ENCODE measurements around the gene KCNQ1.

DNA sequence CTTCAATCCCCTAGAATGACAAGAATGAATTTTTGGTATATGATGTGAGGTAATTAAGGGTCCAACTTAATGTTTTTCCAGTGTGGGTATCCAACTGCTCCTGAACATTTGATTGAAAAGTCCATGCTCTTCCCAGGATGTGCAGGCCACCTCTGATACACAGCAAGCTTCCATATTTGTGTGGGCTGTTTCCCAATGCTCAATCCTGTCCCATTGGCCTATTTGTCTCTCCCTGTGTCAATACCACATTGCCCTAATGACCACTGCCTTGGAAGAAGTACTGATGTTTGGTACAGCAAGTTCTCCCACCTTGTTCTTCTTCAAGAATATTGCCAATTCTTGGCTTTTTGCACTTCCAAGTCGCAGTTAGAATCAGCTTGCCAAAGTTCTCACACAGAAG lies 212.1 kb downstream of the KCNQ1 start:
- TF ChIP-seq, protein P1, sequence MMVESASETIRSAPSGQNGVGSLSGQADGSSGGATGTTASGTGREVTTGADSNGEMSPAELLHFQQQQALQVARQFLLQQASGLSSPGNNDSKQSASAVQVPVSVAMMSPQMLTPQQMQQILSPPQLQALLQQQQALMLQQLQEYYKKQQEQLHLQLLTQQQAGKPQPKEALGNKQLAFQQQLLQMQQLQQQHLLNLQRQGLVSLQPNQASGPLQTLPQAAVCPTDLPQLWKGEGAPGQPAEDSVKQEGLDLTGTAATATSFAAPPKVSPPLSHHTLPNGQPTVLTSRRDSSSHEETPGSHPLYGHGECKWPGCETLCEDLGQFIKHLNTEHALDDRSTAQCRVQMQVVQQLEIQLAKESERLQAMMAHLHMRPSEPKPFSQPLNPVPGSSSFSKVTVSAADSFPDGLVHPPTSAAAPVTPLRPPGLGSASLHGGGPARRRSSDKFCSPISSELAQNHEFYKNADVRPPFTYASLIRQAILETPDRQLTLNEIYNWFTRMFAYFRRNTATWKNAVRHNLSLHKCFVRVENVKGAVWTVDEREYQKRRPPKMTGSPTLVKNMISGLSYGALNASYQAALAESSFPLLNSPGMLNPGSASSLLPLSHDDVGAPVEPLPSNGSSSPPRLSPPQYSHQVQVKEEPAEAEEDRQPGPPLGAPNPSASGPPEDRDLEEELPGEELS (CRISPR knock-in tag; IDR thresholded peaks at IDR 0.05): no peak
- TF ChIP-seq, protein P2, sequence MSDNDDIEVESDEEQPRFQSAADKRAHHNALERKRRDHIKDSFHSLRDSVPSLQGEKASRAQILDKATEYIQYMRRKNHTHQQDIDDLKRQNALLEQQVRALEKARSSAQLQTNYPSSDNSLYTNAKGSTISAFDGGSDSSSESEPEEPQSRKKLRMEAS (IDR thresholded peaks at IDR 0.05): no peak
- TF ChIP-seq JUN (CRISPR knock-in tag; IDR thresholded peaks at IDR 0.05) (no peak), KLF12 (CRISPR knock-in tag; IDR thresholded peaks at IDR 0.05; ENCODE audit: borderline replicate concordance) (no peak), ZSCAN20 (CRISPR knock-in tag; IDR thresholded peaks at IDR 0.05; ENCODE audit: borderline replicate concordance) (no peak), JUND (CRISPR knock-in tag; IDR thresholded peaks at IDR 0.05) (no peak), ZNF660 (CRISPR knock-in tag; IDR thresholded peaks at IDR 0.05; ENCODE audit: borderline replicate concordance, low read depth) (no peak)
- TF ChIP-seq, protein P3, sequence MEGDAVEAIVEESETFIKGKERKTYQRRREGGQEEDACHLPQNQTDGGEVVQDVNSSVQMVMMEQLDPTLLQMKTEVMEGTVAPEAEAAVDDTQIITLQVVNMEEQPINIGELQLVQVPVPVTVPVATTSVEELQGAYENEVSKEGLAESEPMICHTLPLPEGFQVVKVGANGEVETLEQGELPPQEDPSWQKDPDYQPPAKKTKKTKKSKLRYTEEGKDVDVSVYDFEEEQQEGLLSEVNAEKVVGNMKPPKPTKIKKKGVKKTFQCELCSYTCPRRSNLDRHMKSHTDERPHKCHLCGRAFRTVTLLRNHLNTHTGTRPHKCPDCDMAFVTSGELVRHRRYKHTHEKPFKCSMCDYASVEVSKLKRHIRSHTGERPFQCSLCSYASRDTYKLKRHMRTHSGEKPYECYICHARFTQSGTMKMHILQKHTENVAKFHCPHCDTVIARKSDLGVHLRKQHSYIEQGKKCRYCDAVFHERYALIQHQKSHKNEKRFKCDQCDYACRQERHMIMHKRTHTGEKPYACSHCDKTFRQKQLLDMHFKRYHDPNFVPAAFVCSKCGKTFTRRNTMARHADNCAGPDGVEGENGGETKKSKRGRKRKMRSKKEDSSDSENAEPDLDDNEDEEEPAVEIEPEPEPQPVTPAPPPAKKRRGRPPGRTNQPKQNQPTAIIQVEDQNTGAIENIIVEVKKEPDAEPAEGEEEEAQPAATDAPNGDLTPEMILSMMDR (CRISPR knock-in tag; IDR thresholded peaks at IDR 0.05): no peak
- TF ChIP-seq, protein P4, sequence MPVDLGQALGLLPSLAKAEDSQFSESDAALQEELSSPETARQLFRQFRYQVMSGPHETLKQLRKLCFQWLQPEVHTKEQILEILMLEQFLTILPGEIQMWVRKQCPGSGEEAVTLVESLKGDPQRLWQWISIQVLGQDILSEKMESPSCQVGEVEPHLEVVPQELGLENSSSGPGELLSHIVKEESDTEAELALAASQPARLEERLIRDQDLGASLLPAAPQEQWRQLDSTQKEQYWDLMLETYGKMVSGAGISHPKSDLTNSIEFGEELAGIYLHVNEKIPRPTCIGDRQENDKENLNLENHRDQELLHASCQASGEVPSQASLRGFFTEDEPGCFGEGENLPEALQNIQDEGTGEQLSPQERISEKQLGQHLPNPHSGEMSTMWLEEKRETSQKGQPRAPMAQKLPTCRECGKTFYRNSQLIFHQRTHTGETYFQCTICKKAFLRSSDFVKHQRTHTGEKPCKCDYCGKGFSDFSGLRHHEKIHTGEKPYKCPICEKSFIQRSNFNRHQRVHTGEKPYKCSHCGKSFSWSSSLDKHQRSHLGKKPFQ (CRISPR knock-in tag; IDR thresholded peaks at IDR 0.05; ENCODE audit: insufficient replicate concordance): no peak
- TF ChIP-seq, protein P5, sequence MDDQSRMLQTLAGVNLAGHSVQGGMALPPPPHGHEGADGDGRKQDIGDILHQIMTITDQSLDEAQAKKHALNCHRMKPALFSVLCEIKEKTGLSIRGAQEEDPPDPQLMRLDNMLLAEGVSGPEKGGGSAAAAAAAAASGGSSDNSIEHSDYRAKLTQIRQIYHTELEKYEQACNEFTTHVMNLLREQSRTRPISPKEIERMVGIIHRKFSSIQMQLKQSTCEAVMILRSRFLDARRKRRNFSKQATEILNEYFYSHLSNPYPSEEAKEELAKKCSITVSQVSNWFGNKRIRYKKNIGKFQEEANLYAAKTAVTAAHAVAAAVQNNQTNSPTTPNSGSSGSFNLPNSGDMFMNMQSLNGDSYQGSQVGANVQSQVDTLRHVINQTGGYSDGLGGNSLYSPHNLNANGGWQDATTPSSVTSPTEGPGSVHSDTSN (CRISPR knock-in tag; IDR thresholded peaks at IDR 0.05; ENCODE audit: borderline replicate concordance): no peak
- TF ChIP-seq, protein P6, sequence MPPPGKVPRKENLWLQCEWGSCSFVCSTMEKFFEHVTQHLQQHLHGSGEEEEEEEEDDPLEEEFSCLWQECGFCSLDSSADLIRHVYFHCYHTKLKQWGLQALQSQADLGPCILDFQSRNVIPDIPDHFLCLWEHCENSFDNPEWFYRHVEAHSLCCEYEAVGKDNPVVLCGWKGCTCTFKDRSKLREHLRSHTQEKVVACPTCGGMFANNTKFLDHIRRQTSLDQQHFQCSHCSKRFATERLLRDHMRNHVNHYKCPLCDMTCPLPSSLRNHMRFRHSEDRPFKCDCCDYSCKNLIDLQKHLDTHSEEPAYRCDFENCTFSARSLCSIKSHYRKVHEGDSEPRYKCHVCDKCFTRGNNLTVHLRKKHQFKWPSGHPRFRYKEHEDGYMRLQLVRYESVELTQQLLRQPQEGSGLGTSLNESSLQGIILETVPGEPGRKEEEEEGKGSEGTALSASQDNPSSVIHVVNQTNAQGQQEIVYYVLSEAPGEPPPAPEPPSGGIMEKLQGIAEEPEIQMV (CRISPR knock-in tag; IDR thresholded peaks at IDR 0.05; ENCODE audit: low read depth): no peak

All from HepG2 (cell line).